Activated T-helper 17 cell treated with anti-CD3 and anti-CD28 coated beads, Interleukin-2, amount 50 U/mL, for 72 hours (primary cell): Measurements from ENCODE around the gene SPINK8. TPM values are rescaled to one million over a fixed set of nuclear protein-coding genes. Genes with fewer than 3 reads are reported as not detected.

Experiments
- ATAC-seq: fragments of 150-1000 bp; cut with Tn5 transposase; replicated peaks from 2 replicates; pipeline ENCODE4 v1.10.0; 2021; ENCODE audit warnings: mild to moderate bottlenecking, moderate library complexity
- H3K27ac Mint-ChIP-seq: one replicate; pipeline ENCODE4 v1.8.0; 2022; ENCODE audit warnings: mixed read lengths
- H3K27me3 Mint-ChIP-seq: one replicate; pipeline ENCODE4 v1.8.0; 2022; ENCODE audit warnings: mixed read lengths
- H3K36me3 Mint-ChIP-seq: one replicate; pipeline ENCODE4 v1.8.0; 2022; ENCODE audit warnings: low read depth, mild to moderate bottlenecking, mixed read lengths
- H3K4me1 Mint-ChIP-seq: one replicate; pipeline ENCODE4 v1.8.0; 2022; ENCODE audit warnings: mixed read lengths
- H3K4me3 Mint-ChIP-seq: one replicate; pipeline ENCODE4 v1.8.0; 2022; ENCODE audit warnings: mild to moderate bottlenecking, mixed read lengths
- H3K9me3 Mint-ChIP-seq: one replicate; pipeline ENCODE4 v1.8.0; 2022; ENCODE audit warnings: mixed read lengths
- total RNA-seq, 2 donors: library from RNA; stranded (reverse); gene quantifications; one replicate each; pipeline ENCODE4 v1.2.3, GENCODE V29; 2022

The SPINK8 gene
- total RNA-seq, 2 donors from 2014 or later: not detected

GRCh38 chr3:48301800-48302166 lies 31.7 kb downstream of the SPINK8 start:
- Mint-ChIP-seq H3K36me3 (peaks cover 23% of the 10 kb centered on the region), H3K4me3 (peak overlapping the region; percentile 80), H3K27ac (peak overlapping the region; percentile 66), H3K4me1 (peaks cover 30% of the 10 kb centered on the region), H3K27me3 (no peaks in the 10 kb centered on the region), H3K9me3 (no peaks in the 10 kb centered on the region)
- ATAC-seq: peak; percentile 20

GRCh38 chr3:48301020-48301799 lies 32.3 kb downstream of the SPINK8 start, which contains the start of gene NME6:
NME6 (minus strand) TSS chr3:48301367.
- H3K4me1 Mint-ChIP-seq: peaks cover 35% of the 10 kb centered on the region
- H3K27me3 Mint-ChIP-seq: no peaks in the 10 kb centered on the region
- no peaks in the 10 kb centered on the region for H3K9me3 Mint-ChIP-seq
- peak within 1 kb of the TSS; percentile 66 for H3K27ac Mint-ChIP-seq
- H3K4me3 Mint-ChIP-seq: peak within 1 kb of the TSS; percentile 80
- H3K36me3 Mint-ChIP-seq: peaks cover 29% of the 10 kb centered on the region
- peak; percentile 88 for ATAC-seq

GRCh38 chr3:48299746-48300712 lies 33.4 kb downstream of the SPINK8 start:
- Mint-ChIP-seq H3K27me3 (no peaks in the 10 kb centered on the region), H3K27ac (peak overlapping the region; percentile 66), H3K9me3 (no peaks in the 10 kb centered on the region), H3K36me3 (peaks cover 41% of the 10 kb centered on the region), H3K4me1 (peaks cover 36% of the 10 kb centered on the region), H3K4me3 (peak overlapping the region; percentile 80)
- peak; percentile 53 for ATAC-seq

GRCh38 chr3:48297111-48297810 lies 36.2 kb downstream of the SPINK8 start:
- H3K27me3 Mint-ChIP-seq: no peaks in the 10 kb centered on the region
- peaks cover 68% of the 10 kb centered on the region for H3K36me3 Mint-ChIP-seq
- no peak for ATAC-seq
- no peaks in the 10 kb centered on the region for H3K9me3 Mint-ChIP-seq
- H3K27ac Mint-ChIP-seq: peak overlapping the region; percentile 57
- H3K4me3 Mint-ChIP-seq: no peak overlapping the region
- H3K4me1 Mint-ChIP-seq: peaks cover 31% of the 10 kb centered on the region

GRCh38 chr3:48296699-48297098 lies 36.8 kb downstream of the SPINK8 start:
- Mint-ChIP-seq H3K36me3 (peaks cover 73% of the 10 kb centered on the region), H3K4me3 (no peak overlapping the region), H3K27me3 (no peaks in the 10 kb centered on the region), H3K9me3 (no peaks in the 10 kb centered on the region), H3K27ac (peak overlapping the region; percentile 57), H3K4me1 (peaks cover 27% of the 10 kb centered on the region)
- ATAC-seq: no peak

GRCh38 chr3:48294611-48295263 lies 38.7 kb downstream of the SPINK8 start:
- no peaks in the 10 kb centered on the region for H3K9me3 Mint-ChIP-seq
- no peak overlapping the region for H3K27ac Mint-ChIP-seq
- H3K4me1 Mint-ChIP-seq: peaks cover 19% of the 10 kb centered on the region
- H3K27me3 Mint-ChIP-seq: no peaks in the 10 kb centered on the region
- no peak overlapping the region for H3K4me3 Mint-ChIP-seq
- H3K36me3 Mint-ChIP-seq: peaks cover 69% of the 10 kb centered on the region
- no peak for ATAC-seq

GRCh38 chr3:48289659-48290058 lies 43.8 kb downstream of the SPINK8 start:
- Mint-ChIP-seq H3K4me1 (peaks cover 4% of the 10 kb centered on the region), H3K36me3 (peaks cover 50% of the 10 kb centered on the region), H3K9me3 (no peaks in the 10 kb centered on the region), H3K27ac (peak overlapping the region; percentile 12), H3K4me3 (no peak overlapping the region), H3K27me3 (no peaks in the 10 kb centered on the region)
- no peak for ATAC-seq

- Mint-ChIP-seq H3K36me3 (peaks cover 23% of the 10 kb centered on the region), H3K27me3 (no peaks in the 10 kb centered on the region), H3K9me3 (no peaks in the 10 kb centered on the region), H3K4me3 (no peak overlapping the region), H3K4me1 (peaks cover 4% of the 10 kb centered on the region), H3K27ac (no peak overlapping the region)
- no peak for ATAC-seq
Observed at GRCh38 chr3:48287034-48287433, 46.4 kb downstream of the SPINK8 start.

GRCh38 chr3:48286308-48286707 lies 47.2 kb downstream of the SPINK8 start:
- Mint-ChIP-seq H3K27me3 (no peaks in the 10 kb centered on the region), H3K4me3 (no peak overlapping the region), H3K4me1 (peaks cover 4% of the 10 kb centered on the region), H3K9me3 (no peaks in the 10 kb centered on the region), H3K27ac (no peak overlapping the region), H3K36me3 (peaks cover 21% of the 10 kb centered on the region)
- ATAC-seq: no peak

GRCh38 chr3:48285675-48286074 lies 47.8 kb downstream of the SPINK8 start:
- no peaks in the 10 kb centered on the region for H3K27me3 Mint-ChIP-seq
- ATAC-seq: no peak
- peaks cover 4% of the 10 kb centered on the region for H3K4me1 Mint-ChIP-seq
- H3K4me3 Mint-ChIP-seq: no peak overlapping the region
- no peak overlapping the region for H3K27ac Mint-ChIP-seq
- peaks cover 21% of the 10 kb centered on the region for H3K36me3 Mint-ChIP-seq
- no peaks in the 10 kb centered on the region for H3K9me3 Mint-ChIP-seq

- Mint-ChIP-seq H3K4me3 (no peak overlapping the region), H3K9me3 (no peaks in the 10 kb centered on the region), H3K27me3 (no peaks in the 10 kb centered on the region), H3K36me3 (peaks cover 21% of the 10 kb centered on the region), H3K27ac (no peak overlapping the region), H3K4me1 (peaks cover 4% of the 10 kb centered on the region)
- ATAC-seq: peak; percentile 28
Observed at GRCh38 chr3:48285132-48285531, 48.3 kb downstream of the SPINK8 start.

- no peak overlapping the region for H3K4me3 Mint-ChIP-seq
- no peaks in the 10 kb centered on the region for H3K9me3 Mint-ChIP-seq
- H3K27ac Mint-ChIP-seq: no peak overlapping the region
- no peaks in the 10 kb centered on the region for H3K36me3 Mint-ChIP-seq
- no peaks in the 10 kb centered on the region for H3K27me3 Mint-ChIP-seq
- no peak for ATAC-seq
- no peaks in the 10 kb centered on the region for H3K4me1 Mint-ChIP-seq
Observed at GRCh38 chr3:48280881-48281280, 52.6 kb downstream of the SPINK8 start.

GRCh38 chr3:48278884-48279559 lies 54.4 kb downstream of the SPINK8 start:
- Mint-ChIP-seq H3K9me3 (no peaks in the 10 kb centered on the region), H3K27me3 (no peaks in the 10 kb centered on the region), H3K36me3 (no peaks in the 10 kb centered on the region), H3K27ac (no peak overlapping the region), H3K4me3 (no peak overlapping the region), H3K4me1 (no peaks in the 10 kb centered on the region)
- no peak for ATAC-seq
